Mucosa of descending colon (tissue), 3 donors: ENCODE measurements around the gene CTAGE1. TPM values are rescaled to one million over a fixed set of nuclear protein-coding genes. Genes with fewer than 3 reads are reported as not detected.

ENCODE experiments used
- ATAC-seq: fragments of 200-7000 bp; cut with Tn5 transposase; one replicate; pipeline ENCODE4 v1.9.1; 2020; ENCODE audit warnings: mild to moderate bottlenecking, moderate library complexity
- DNase-seq, 3 donors: peaks; one replicate each; pipeline ENCODE4 v3.0.0-alpha.2; 2020
- H3K36me3 ChIP-seq: fragments of 200-600 bp; one replicate; pipeline ENCODE4 v1.8.0; 2021; ENCODE audit warnings: low read depth, mild to moderate bottlenecking
- H3K4me1 ChIP-seq: fragments of 200-600 bp; one replicate; pipeline ENCODE4 v1.8.0; 2021; ENCODE audit warnings: low read depth, mild to moderate bottlenecking
- H3K4me3 ChIP-seq: fragments of 200-600 bp; one replicate; pipeline ENCODE4 v1.8.0; 2021; ENCODE audit warnings: mild to moderate bottlenecking
- H3K9me3 ChIP-seq: fragments of 200-600 bp; one replicate; pipeline ENCODE4 v1.8.0; 2021; ENCODE audit warnings: mild to moderate bottlenecking
- intact Hi-C, 2 donors: fragments of 100-400 bp; cut with DNase I in 1 of 2; cut with micrococcal nuclease in 1 of 2; formaldehyde crosslinking; loops; one replicate each; pipeline versions ENCODE4 v1.11.0 to v1.11.1; 2022; cut with DNase I, micrococcal nuclease
- total RNA-seq, 3 donors: library from RNA; stranded (reverse); fragmentation: NEBNext Ultra II Directional in 2 of 3; extraction: Animal tissue kit (Norgen Biotek cat#: 25700) in 2 of 3; gene quantifications; one replicate each; pipeline versions ENCODE4 v1.2.1 to v1.2.4, GENCODE V29; 2021 to 2023
- TF ChIP-seq, protein P1 (sequence below): fragments of 200-600 bp; IDR thresholded peaks from one replicate; pipeline ENCODE4 v1.8.0; 2022; ENCODE audit warnings: antibody characterized with exemption, mild to moderate bottlenecking
- donor health status: DM: no; HTN: no; CAD: no; lungs with moderate emphysema.
- donor health status: DM: no; HTN: no; CAD: no.
- donor health status: DM: no; HTN: yes; CAD: no.

CTAGE1 gene
- total RNA-seq, 3 donors from 2014 or later: not detected

DNA sequence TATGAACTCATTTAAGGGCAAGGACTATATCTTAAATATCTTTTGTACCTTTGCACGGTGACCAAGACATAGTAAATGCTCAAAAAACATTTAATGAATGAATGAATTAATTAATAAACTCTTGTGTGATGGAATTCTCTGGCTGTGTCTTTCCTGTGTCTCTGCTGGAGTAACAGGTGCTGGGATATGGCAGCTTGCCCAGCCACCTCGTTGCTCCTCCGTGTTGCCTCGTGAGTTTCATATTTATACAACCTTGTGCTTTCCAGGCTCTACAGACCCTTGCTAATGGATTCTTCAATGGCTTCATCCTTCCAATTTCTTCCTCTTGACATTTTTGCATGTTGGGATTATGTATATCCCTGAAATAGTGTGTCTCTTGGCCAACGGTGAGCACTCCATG, 30.4 kb downstream of the CTAGE1 start:
- TF ChIP-seq, protein P1, sequence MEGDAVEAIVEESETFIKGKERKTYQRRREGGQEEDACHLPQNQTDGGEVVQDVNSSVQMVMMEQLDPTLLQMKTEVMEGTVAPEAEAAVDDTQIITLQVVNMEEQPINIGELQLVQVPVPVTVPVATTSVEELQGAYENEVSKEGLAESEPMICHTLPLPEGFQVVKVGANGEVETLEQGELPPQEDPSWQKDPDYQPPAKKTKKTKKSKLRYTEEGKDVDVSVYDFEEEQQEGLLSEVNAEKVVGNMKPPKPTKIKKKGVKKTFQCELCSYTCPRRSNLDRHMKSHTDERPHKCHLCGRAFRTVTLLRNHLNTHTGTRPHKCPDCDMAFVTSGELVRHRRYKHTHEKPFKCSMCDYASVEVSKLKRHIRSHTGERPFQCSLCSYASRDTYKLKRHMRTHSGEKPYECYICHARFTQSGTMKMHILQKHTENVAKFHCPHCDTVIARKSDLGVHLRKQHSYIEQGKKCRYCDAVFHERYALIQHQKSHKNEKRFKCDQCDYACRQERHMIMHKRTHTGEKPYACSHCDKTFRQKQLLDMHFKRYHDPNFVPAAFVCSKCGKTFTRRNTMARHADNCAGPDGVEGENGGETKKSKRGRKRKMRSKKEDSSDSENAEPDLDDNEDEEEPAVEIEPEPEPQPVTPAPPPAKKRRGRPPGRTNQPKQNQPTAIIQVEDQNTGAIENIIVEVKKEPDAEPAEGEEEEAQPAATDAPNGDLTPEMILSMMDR: no peak
- no peaks in the 10 kb centered on the region for H3K36me3 ChIP-seq
- ATAC-seq: no peak
- no peaks in the 10 kb centered on the region for H3K9me3 ChIP-seq
- DNase-seq: no peak
- intact Hi-C loops: no loop called here
- peaks cover 10% of the 10 kb centered on the region for H3K4me1 ChIP-seq
- H3K4me3 ChIP-seq: no peak overlapping the region

DNA sequence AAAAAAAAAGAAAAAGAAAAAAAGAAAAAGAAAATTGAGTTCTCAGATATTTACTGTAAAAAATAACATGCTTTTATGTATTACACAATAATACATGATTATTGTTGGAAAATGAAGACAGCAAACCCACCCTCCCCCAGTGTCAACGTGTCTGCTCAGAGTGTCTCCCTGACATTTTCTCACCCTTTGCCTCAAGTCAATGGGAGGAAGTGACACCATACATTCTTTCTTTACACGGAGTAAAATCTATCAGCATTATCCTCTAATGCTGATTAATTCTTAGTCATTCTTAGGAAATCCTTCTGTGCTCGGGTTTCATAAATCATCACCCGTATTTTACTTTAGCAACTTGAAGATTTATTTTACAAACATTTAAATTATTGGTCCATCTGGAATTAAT, 32.0 kb downstream of the CTAGE1 start:
- H3K36me3 ChIP-seq: no peaks in the 10 kb centered on the region
- H3K4me1 ChIP-seq: no peaks in the 10 kb centered on the region
- TF ChIP-seq, protein P1: no peak
- H3K9me3 ChIP-seq: no peaks in the 10 kb centered on the region
- no peak for DNase-seq
- ATAC-seq: no peak
- intact Hi-C loops: no loop called here
- no peak overlapping the region for H3K4me3 ChIP-seq

DNA sequence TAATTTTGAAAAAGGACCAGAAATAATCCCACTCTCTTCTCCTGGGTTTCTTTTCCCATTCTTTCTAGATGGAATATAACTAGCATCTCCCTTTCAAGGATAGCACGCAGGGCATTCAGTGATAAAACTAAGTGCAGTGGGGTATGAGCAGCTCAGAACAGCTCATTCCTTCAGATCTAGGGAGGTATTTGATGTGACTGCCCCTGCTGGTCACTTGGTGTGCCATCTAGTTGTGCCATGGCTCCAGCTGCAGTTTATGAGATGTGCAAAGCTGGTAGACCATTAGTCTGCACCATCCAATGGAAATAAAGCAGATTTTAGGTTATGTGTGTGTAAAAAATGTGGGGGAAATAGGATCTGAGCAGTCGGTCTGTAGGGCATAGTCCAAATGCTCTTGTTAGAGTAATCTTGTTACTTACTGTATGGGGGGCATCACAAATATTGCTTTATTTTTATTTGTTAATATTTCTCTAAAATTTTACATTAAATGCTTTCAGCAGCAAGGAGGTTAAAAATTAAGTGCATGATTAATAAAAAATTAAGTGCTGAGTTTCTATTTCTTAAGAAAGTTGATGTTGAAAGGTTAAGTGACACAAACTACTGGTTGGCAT, 38.9 kb downstream of the CTAGE1 start:
- Histone ChIP-seq H3K36me3 (no peaks in the 10 kb centered on the region), H3K4me1 (no peaks in the 10 kb centered on the region), H3K4me3 (no peak overlapping the region), H3K9me3 (no peaks in the 10 kb centered on the region)
- ATAC-seq (peak; percentile 90), DNase-seq (peak in 2 of 3 donors; percentile 46 to 72)
- intact Hi-C loops: no loop called here
- TF ChIP-seq, protein P1: no peak

DNA sequence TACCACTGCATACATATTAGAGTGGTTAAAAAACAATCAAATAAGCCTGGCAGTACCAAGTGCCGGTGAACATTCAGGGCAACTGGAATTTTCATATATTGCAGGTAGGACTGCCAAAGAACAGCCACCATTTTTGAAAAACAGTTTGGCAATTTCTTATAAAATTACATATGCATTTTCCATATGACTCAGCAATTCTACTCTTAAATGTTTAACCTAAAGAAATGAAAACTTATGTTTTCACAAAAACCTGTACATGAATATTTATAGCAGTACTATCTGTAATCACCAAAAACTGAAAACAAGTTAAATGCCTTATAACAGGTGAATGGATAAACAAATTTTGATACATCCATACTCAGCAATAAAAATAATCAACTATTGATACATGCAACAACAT, 39.9 kb downstream of the CTAGE1 start:
- TF ChIP-seq, protein P1: no peak
- Histone ChIP-seq H3K36me3 (no peaks in the 10 kb centered on the region), H3K9me3 (no peaks in the 10 kb centered on the region), H3K4me1 (no peaks in the 10 kb centered on the region), H3K4me3 (no peak overlapping the region)
- ATAC-seq: no peak
- DNase-seq: no peak
- intact Hi-C loops: no loop called here

DNA sequence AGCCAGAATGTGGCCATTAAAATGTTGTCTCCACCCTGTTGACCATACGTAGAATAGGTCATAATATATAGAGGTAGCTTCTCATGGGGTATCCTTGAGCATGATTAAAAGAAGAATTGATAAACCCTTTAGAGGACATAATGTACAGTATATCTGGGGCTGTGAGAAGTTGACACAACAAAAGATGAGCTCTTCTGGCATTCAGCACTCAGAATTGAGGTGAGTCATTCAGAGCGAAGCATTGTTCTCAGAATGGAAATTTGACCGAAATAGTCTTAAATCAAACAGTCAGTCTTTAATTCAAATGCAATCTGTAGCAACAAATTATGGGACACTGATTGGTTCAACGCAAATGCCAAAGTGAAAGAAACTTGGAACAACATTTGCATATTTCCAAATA, 47.3 kb downstream of the CTAGE1 start:
- ATAC-seq (no peak), DNase-seq (no peak)
- TF ChIP-seq, protein P1: no peak
- Histone ChIP-seq H3K4me1 (no peaks in the 10 kb centered on the region), H3K4me3 (no peak overlapping the region), H3K9me3 (no peaks in the 10 kb centered on the region), H3K36me3 (no peaks in the 10 kb centered on the region)
- intact Hi-C loops: no loop called here

DNA sequence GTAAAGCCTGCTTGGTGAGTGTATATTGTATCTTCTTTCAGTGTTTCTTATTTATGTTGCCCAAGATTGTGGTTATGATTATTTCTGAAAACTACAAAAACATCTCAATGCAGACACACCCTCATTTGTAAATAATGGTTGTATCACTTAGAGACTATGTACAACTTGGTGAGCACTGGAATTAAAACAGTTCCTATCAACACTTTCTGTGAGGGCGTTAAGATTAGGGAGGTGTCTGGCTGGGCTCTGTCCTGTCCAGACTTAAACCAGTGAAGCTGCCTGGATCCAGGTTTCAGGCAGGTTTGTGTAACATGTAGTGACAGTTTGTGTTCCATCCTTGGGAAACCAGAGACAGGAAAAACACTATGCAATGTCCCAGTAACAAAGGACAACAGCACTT, 49.7 kb downstream of the CTAGE1 start:
- no peak overlapping the region for H3K4me3 ChIP-seq
- H3K9me3 ChIP-seq: no peaks in the 10 kb centered on the region
- DNase-seq: no peak
- ATAC-seq: no peak
- no peaks in the 10 kb centered on the region for H3K4me1 ChIP-seq
- TF ChIP-seq, protein P1: no peak
- intact Hi-C loops: no loop called here
- H3K36me3 ChIP-seq: no peaks in the 10 kb centered on the region
